GM12873 (cell line): ENCODE data around the gene PCBP3.

Experiments used
- TF ChIP-seq, protein P1 (sequence below): IDR thresholded peaks from 2 replicates; pipeline ENCODE4 v1.5.1; 2012; ENCODE audit warnings: low read depth, mild to moderate bottlenecking, moderate library complexity, low read length, control low read depth; ENCODE audit not compliant: insufficient read depth; ENCODE audit errors: missing control alignments

Gene PCBP3

DNA sequence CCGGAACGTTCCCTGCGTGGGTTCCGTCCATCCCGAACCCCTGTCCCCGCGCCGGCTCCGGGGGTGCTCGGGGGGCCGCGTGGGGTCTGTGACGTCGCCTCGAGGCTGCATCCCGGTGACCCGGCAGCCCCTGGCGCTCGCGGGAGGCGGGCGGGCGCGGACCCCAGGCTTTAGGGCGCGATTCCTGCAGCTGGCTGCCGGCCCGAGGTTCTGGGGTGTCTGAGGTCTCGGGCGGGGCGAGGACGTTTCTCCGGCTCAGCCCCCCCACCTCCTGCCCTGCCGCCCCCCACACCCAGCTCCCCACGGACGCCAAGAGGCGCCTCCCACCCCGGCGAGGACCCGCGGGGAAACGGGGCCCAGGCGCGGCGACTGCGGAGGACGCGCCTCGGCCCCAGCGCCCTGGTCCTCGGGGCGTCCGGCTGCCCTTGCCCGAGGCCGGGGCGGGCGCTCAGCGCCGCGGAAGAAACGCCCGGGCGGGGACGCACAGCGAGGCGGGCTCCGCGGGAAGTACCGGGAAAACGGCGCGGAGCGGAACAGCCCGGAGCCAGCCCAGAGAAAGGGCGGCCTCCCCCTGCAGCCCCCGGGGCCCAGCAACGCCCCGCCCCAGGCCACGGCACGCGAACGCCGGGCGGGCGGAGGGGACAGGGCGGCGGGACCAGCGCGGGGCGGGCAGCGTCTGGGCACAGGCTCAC, 1.3 kb upstream of the PCBP3 start:
- TF ChIP-seq, protein P1, sequence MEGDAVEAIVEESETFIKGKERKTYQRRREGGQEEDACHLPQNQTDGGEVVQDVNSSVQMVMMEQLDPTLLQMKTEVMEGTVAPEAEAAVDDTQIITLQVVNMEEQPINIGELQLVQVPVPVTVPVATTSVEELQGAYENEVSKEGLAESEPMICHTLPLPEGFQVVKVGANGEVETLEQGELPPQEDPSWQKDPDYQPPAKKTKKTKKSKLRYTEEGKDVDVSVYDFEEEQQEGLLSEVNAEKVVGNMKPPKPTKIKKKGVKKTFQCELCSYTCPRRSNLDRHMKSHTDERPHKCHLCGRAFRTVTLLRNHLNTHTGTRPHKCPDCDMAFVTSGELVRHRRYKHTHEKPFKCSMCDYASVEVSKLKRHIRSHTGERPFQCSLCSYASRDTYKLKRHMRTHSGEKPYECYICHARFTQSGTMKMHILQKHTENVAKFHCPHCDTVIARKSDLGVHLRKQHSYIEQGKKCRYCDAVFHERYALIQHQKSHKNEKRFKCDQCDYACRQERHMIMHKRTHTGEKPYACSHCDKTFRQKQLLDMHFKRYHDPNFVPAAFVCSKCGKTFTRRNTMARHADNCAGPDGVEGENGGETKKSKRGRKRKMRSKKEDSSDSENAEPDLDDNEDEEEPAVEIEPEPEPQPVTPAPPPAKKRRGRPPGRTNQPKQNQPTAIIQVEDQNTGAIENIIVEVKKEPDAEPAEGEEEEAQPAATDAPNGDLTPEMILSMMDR, result no peak

DNA sequence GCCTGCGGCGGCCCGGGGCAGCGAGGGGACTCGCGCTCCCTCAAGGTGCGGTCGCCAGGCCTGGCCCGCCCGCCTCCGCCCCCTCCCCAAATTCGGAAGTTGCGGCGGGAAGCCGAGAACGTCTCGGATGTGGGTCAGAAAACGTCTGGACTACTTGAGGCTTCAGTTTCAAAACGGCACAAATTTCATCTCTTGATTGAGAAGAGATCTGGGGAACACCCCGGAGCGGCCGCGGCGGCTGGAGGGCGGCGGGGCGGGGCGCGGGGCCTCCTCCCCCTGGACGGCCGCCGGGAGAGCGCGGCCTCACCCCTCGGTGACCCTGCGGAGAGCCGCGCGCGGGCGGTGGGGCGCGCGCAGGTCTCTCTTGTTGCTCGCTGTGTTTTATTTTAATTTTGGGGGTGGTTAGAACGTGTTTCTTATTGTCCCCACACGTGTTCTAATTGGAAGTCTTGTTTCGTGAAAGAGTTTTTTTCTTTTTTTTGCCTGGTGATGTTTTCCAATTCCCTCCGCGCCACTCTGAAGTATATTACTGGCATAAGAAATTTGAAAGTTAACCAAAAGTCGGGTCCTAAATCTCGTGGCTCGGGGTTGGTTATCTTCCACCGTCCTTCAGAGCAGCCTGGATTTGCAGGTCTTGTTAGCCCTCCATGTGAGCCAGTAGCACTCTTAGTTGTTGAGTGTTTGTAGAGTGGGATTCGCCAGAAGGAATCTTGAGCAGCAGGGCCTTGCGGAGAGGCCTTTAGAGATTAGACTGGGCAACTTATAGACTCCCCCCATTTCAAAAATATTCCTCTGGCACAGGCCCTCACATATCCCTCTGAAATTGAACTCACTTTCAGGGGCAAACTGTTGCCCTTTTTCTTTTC, 749 bp downstream of the PCBP3 start:
- TF ChIP-seq, protein P1, result no peak

DNA sequence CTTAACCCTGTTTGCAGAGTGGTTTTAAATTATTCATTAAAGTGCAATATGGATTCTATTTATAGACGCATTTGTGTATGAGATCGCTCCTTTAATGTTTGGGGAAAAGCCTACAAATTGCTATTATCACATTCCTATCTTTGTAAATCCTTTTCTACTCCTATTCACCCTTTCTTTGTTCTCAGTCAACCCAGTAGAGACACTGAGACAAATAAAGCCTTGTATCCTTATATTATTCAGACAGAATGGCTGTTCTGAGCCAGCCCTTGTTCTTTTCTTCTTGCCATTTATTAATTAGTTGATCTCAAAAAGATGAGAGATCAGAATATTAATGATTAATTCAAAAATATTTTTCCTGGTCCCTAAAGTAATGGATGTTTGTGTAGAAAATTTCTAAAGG, 8.4 kb downstream of the PCBP3 start:
- TF ChIP-seq, protein P1, result no peak

DNA sequence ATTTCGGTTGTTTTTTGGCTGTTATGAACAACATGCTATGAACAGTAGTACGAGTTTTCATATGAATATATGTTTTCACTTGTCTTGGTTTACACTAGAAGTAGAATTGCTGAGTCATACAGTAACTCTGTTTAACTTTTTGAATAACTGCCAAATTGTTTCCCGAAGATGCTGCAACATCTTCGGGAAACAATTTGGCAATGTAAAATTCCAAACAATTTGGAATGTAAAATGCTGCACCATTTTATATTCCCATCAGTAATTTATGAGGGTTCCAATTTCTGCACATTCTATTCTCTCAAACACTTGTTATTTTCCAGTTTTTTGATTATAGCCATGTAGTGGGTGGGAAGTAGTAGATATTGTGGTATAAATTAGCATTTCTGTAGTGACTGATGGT, 11.6 kb downstream of the PCBP3 start:
- TF ChIP-seq, protein P1, result no peak

DNA sequence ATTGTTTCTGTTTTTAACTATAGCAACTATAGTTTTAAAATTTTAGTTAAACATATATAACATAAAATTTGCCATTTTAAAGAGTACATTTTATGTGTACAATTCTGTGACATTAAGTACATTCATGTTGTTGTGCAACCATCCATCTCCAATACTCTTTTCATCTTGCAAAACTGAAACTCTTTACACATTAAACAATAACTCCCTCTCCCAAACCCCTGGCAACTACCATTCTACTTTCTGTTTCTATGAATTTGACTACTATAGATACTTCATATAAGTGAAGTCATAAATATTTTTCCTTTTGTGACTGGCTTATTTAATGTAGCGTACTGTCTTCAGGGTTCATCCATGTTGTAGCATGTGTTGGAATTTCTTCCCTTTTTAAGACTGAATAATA, 25.9 kb downstream of the PCBP3 start:
- TF ChIP-seq, protein P1, result no peak

DNA sequence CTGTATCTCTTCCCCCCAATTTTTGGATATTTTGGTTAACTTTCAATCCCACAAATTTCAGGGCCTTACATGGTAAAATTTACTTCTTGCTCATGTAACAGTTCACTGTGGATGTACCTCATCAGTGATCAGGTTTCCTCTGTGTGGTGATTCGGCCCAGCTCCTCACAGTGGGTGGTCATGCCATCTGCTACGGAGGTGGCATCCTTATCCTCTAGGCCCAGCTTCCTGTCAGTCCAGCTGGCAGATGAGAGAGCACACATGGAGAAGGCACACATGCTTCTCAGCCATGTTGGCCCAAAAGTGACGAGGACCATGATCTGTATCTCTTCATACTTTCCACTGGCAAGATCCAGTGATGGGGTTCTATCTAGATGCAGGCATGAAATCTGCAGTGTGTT, 27.2 kb downstream of the PCBP3 start:
- TF ChIP-seq, protein P1, result no peak

DNA sequence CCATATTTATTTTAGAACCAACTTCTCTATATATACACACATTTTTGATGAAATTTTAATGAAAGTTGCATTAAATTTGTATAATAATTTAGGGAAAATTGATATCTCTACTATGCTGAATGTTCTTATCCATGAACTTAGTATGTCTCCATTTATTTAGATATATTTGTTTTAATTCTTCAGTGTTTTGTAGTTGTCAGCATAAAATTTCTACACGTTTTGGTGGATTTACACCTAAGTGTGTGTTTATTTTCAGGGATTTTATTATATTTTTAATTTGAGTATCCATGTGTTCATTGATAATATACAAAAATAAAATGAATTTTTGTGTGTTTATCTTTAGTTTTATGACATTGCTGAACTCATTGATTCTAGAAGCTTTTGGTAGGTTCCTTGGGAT, 36.7 kb downstream of the PCBP3 start:
- TF ChIP-seq, protein P1, result no peak
